ENCODE results near the gene ATP2C2.

GRCh38 chr16:84482951-84483881 lies 114.9 kb downstream of the ATP2C2 start:
- TF ChIP-seq, protein P1, sequence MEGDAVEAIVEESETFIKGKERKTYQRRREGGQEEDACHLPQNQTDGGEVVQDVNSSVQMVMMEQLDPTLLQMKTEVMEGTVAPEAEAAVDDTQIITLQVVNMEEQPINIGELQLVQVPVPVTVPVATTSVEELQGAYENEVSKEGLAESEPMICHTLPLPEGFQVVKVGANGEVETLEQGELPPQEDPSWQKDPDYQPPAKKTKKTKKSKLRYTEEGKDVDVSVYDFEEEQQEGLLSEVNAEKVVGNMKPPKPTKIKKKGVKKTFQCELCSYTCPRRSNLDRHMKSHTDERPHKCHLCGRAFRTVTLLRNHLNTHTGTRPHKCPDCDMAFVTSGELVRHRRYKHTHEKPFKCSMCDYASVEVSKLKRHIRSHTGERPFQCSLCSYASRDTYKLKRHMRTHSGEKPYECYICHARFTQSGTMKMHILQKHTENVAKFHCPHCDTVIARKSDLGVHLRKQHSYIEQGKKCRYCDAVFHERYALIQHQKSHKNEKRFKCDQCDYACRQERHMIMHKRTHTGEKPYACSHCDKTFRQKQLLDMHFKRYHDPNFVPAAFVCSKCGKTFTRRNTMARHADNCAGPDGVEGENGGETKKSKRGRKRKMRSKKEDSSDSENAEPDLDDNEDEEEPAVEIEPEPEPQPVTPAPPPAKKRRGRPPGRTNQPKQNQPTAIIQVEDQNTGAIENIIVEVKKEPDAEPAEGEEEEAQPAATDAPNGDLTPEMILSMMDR (IDR thresholded peaks at IDR 0.05) = no peak
- TF ChIP-seq POLR2A (IDR thresholded peaks at IDR 0.05) (no peak), EP300 (IDR thresholded peaks at IDR 0.05) (no peak), POLR2AphosphoS5 (IDR thresholded peaks at IDR 0.05) (no peak)
